H9 (cell line): ENCODE results near the gene VPS9D1. TPM values are rescaled to one million over a fixed set of nuclear protein-coding genes. Genes with fewer than 3 reads are reported as not detected.

Source experiments
- DNase-seq: peaks from one replicate; pipeline ENCODE4 v3.0.0-alpha.2; 2017
- H2AFZ ChIP-seq: one replicate; pipeline ENCODE4 v1.6.1; 2013; ENCODE audit warnings: mild to moderate bottlenecking, low read length, control low read depth, moderate library complexity
- H2AK5ac ChIP-seq: 2 replicates; pipeline ENCODE4 v1.6.1; 2013; ENCODE audit warnings: low read length, control low read depth, mixed read lengths; ENCODE audit not compliant: insufficient read length
- H2BK120ac ChIP-seq: one replicate; pipeline ENCODE4 v1.6.1; 2013; ENCODE audit warnings: low read depth, mild to moderate bottlenecking, low read length, control low read depth, inconsistent platforms; ENCODE audit not compliant: poor library complexity, severe bottlenecking
- H2BK12ac ChIP-seq: 2 replicates; pipeline ENCODE4 v1.6.1; 2013; ENCODE audit warnings: low read length, control low read depth, mixed read lengths, low read depth; ENCODE audit not compliant: insufficient read length
- H2BK15ac ChIP-seq: 2 replicates; pipeline ENCODE4 v1.6.1; 2013; ENCODE audit warnings: low read depth, low read length, control low read depth
- H2BK20ac ChIP-seq: one replicate; pipeline ENCODE4 v1.6.1; 2013; ENCODE audit warnings: low read depth, mild to moderate bottlenecking, low read length, control low read depth, inconsistent platforms; ENCODE audit not compliant: poor library complexity, severe bottlenecking
- H2BK5ac ChIP-seq: 2 replicates; pipeline ENCODE4 v1.6.1; 2013; ENCODE audit warnings: low read length, control low read depth, mixed read lengths; ENCODE audit not compliant: insufficient read length
- H3K14ac ChIP-seq: 2 replicates; pipeline ENCODE4 v1.6.1; 2013; ENCODE audit warnings: low read length, control low read depth; ENCODE audit not compliant: insufficient read depth
- H3K18ac ChIP-seq: 2 replicates; pipeline ENCODE4 v1.6.1; 2013; ENCODE audit warnings: low read depth, mild to moderate bottlenecking, mixed read lengths, low read length, control low read depth; ENCODE audit not compliant: insufficient read length
- H3K23ac ChIP-seq: 2 replicates; pipeline ENCODE4 v1.6.1; 2013; ENCODE audit warnings: low read length, control low read depth, mixed read lengths, low read depth; ENCODE audit not compliant: insufficient read length
- H3K23me2 ChIP-seq: 2 replicates; pipeline ENCODE4 v1.6.1; 2013; ENCODE audit warnings: low read depth, mild to moderate bottlenecking, mixed read lengths, low read length, control low read depth; ENCODE audit not compliant: insufficient read length, poor library complexity, severe bottlenecking
- H3K27ac ChIP-seq: 2 replicates; pipeline ENCODE4 v1.5.1; 2013; ENCODE audit warnings: low read length, control low read depth, mixed read lengths, low read depth; ENCODE audit not compliant: insufficient read length
- H3K27me3 ChIP-seq: 2 replicates; pipeline ENCODE4 v1.6.1; 2013; ENCODE audit warnings: low read length, control low read depth, inconsistent platforms; ENCODE audit not compliant: insufficient read depth
- H3K4ac ChIP-seq: 2 replicates; pipeline ENCODE4 v1.6.1; 2013; ENCODE audit warnings: low read depth, mild to moderate bottlenecking, control low read depth, inconsistent platforms, low read length, moderate library complexity
- H3K4me1 ChIP-seq: 2 replicates; pipeline ENCODE4 v1.6.1; 2013; ENCODE audit warnings: low read length, control low read depth, inconsistent platforms; ENCODE audit not compliant: insufficient read depth
- H3K4me2 ChIP-seq: 2 replicates; pipeline ENCODE4 v1.6.1; 2013; ENCODE audit warnings: low read length, control low read depth, mixed read lengths; ENCODE audit not compliant: insufficient read length, insufficient read depth
- H3K56ac ChIP-seq: 2 replicates; pipeline ENCODE4 v1.6.1; 2013; ENCODE audit warnings: low read depth, mild to moderate bottlenecking, mixed read lengths, low read length, control low read depth; ENCODE audit not compliant: insufficient read length
- H3K79me1 ChIP-seq: 2 replicates; pipeline ENCODE4 v1.6.1; 2013; ENCODE audit warnings: low read depth, mild to moderate bottlenecking, moderate library complexity, low read length, control low read depth, inconsistent platforms; ENCODE audit not compliant: insufficient read depth, poor library complexity, severe bottlenecking
- H3K79me2 ChIP-seq: 2 replicates; pipeline ENCODE4 v1.6.1; 2013; ENCODE audit warnings: low read length, control low read depth, inconsistent platforms; ENCODE audit not compliant: insufficient read depth
- H3K9ac ChIP-seq: 2 replicates; pipeline ENCODE4 v1.6.1; 2013; ENCODE audit warnings: low read length, control low read depth, mixed read lengths; ENCODE audit not compliant: insufficient read length; ENCODE audit errors: extremely low read depth
- H3K9me3 ChIP-seq: one replicate; pipeline ENCODE4 v1.6.1; 2013; ENCODE audit warnings: low read depth, low read length, inconsistent platforms; ENCODE audit not compliant: control insufficient read depth
- H3T11ph ChIP-seq: one replicate; pipeline ENCODE4 v1.6.1; 2013; ENCODE audit warnings: mild to moderate bottlenecking, low read length, control low read depth, inconsistent platforms
- H4K20me1 ChIP-seq: one replicate; pipeline ENCODE4 v1.6.1; 2013; ENCODE audit not compliant: control insufficient read depth, insufficient read length, insufficient read depth
- H4K5ac ChIP-seq: 2 replicates; pipeline ENCODE4 v1.6.1; 2013; ENCODE audit warnings: low read depth, mild to moderate bottlenecking, mixed read lengths, low read length, control low read depth; ENCODE audit not compliant: insufficient read length
- H4K8ac ChIP-seq: replicated peaks from 2 replicates; pipeline ENCODE4 v1.6.1; 2013; ENCODE audit warnings: low read length, control low read depth, mixed read lengths, low read depth; ENCODE audit not compliant: insufficient read length
- H4K91ac ChIP-seq: 2 replicates; pipeline ENCODE4 v1.6.1; 2013; ENCODE audit warnings: low read depth, mild to moderate bottlenecking, moderate library complexity, mixed read lengths, low read length, control low read depth; ENCODE audit not compliant: insufficient read length
- H3K27ac Mint-ChIP-seq, 3 experiments: 2 replicates in 2 of 3; 3 replicates in 1 of 3; pipeline ENCODE4 v1.8.0; 2020 to 2021; ENCODE audit warnings: mixed read lengths in 3 of 3, mild to moderate bottlenecking in 1 of 3, moderate library complexity in 1 of 3
- H3K27me3 Mint-ChIP-seq: 2 replicates; pipeline ENCODE4 v1.8.0; 2021; ENCODE audit warnings: low read depth, mild to moderate bottlenecking, moderate library complexity, mixed read lengths
- H3K36me3 Mint-ChIP-seq, 3 experiments: 2 replicates in 2 of 3; 3 replicates in 1 of 3; pipeline ENCODE4 v1.8.0; 2020 to 2021; ENCODE audit warnings: low read depth in 3 of 3, mixed read lengths in 3 of 3; ENCODE audit not compliant: insufficient read depth in 1 of 3
- H3K4me1 Mint-ChIP-seq, 2 experiments: 2 replicates each; pipeline ENCODE4 v1.8.0; 2020; ENCODE audit warnings: mixed read lengths in 2 of 2
- H3K4me3 Mint-ChIP-seq, 2 experiments: 2 replicates in 1 of 2; 3 replicates in 1 of 2; pipeline ENCODE4 v1.8.0; 2020 to 2021; ENCODE audit warnings: mild to moderate bottlenecking in 2 of 2, mixed read lengths in 2 of 2, moderate library complexity in 1 of 2
- H3K9me3 Mint-ChIP-seq, 2 experiments: 2 replicates in 1 of 2; 3 replicates in 1 of 2; pipeline ENCODE4 v1.8.0; 2020; ENCODE audit warnings: mild to moderate bottlenecking in 2 of 2, mixed read lengths in 2 of 2, moderate library complexity in 1 of 2
- CTCF ChIP-seq: fragments of 200-600 bp; sonication (generic); conservative IDR thresholded peaks from 3 replicates; pipeline ENCODE4 v1.8.0; 2021; ENCODE audit warnings: antibody characterized with exemption, mild to moderate bottlenecking
- WGBS: extraction: QIAGEN DNeasy Blood & Tissue Kit; methylation state at CpG from one replicate; pipeline ENCODE4 v1.1.7; 2013; ENCODE audit warnings: missing lambda C conversion rate, low lambda C conversion rate, mixed read lengths; ENCODE audit not compliant: insufficient read length; ENCODE audit errors: extremely low coverage; 5-methylcytosine and 5-hydroxymethylcytosine counted together
- total RNA-seq: library from RNA; stranded (reverse); gene quantifications from 2 replicates; pipeline ENCODE4 v1.2.1, GENCODE V29; 2021

The VPS9D1 gene
- total RNA-seq, 1 experiment from 2014 or later: 6.0 TPM

GRCh38 chr16:89765292-89765830 lies 44.7 kb upstream of the VPS9D1 start:
- H2AK5ac ChIP-seq: no peak overlapping the region
- no peak overlapping the region for H3K4ac ChIP-seq
- no CpG with 5 or more reads among the region's 10 CpGs for WGBS
- no peak overlapping the region for H3K27ac Mint-ChIP-seq
- no peak for DNase-seq
- H4K20me1 ChIP-seq: no peaks in the 10 kb centered on the region
- no peak overlapping the region for H3K27ac ChIP-seq
- H4K5ac ChIP-seq: no peak overlapping the region
- H2BK120ac ChIP-seq: no peak overlapping the region
- TF ChIP-seq CTCF: no peak
- no peak overlapping the region for H2BK5ac ChIP-seq
- H3K9me3 ChIP-seq: no peaks in the 10 kb centered on the region
- H2BK20ac ChIP-seq: no peak overlapping the region
- no peaks in the 10 kb centered on the region for H3K9me3 Mint-ChIP-seq
- no peak overlapping the region for H3K56ac ChIP-seq
- no peaks in the 10 kb centered on the region for H3K27me3 Mint-ChIP-seq
- no peak overlapping the region for H3K14ac ChIP-seq
- H3K18ac ChIP-seq: no peak overlapping the region
- no peaks in the 10 kb centered on the region for H3K79me1 ChIP-seq
- no peak overlapping the region for H3K4me2 ChIP-seq
- H2AFZ ChIP-seq: no peak overlapping the region
- no peaks in the 10 kb centered on the region for H3K4me1 Mint-ChIP-seq
- H3K9ac ChIP-seq: no peak overlapping the region
- no peak overlapping the region for H2BK12ac ChIP-seq
- no peaks in the 10 kb centered on the region for H3K79me2 ChIP-seq
- no peak overlapping the region for H4K91ac ChIP-seq
- no peak overlapping the region for H3T11ph ChIP-seq
- H3K27me3 ChIP-seq: no peaks in the 10 kb centered on the region
- H3K36me3 Mint-ChIP-seq: peaks cover 53 to 92% (median 89%) of the 10 kb centered on the region in 3 experiments
- no peaks in the 10 kb centered on the region for H3K23me2 ChIP-seq
- no peak overlapping the region for H4K8ac ChIP-seq
- H3K23ac ChIP-seq: no peak overlapping the region
- no peaks in the 10 kb centered on the region for H3K4me1 ChIP-seq
- H3K4me3 Mint-ChIP-seq: no peak overlapping the region
- H2BK15ac ChIP-seq: no peak overlapping the region
